Activated naive CD8-positive, alpha-beta T cell treated with anti-CD3 and anti-CD28 coated beads for 36 hours (primary cell): Measurements from ENCODE around the gene ACSL4. TPM values are rescaled to one million over a fixed set of nuclear protein-coding genes. Genes with fewer than 3 reads are reported as not detected.

Experiments
- DNase-seq: peaks from one replicate; pipeline ENCODE4 v3.0.0; 2021
- H3K27ac Mint-ChIP-seq: one replicate; pipeline ENCODE4 v1.8.0; 2022; ENCODE audit warnings: mild to moderate bottlenecking, moderate library complexity, mixed read lengths
- H3K27me3 Mint-ChIP-seq: one replicate; pipeline ENCODE4 v1.8.0; 2022; ENCODE audit warnings: mild to moderate bottlenecking, mixed read lengths
- H3K36me3 Mint-ChIP-seq: one replicate; pipeline ENCODE4 v1.8.0; 2021; ENCODE audit warnings: mild to moderate bottlenecking, mixed read lengths
- H3K4me1 Mint-ChIP-seq: one replicate; pipeline ENCODE4 v1.8.0; 2021; ENCODE audit warnings: mixed read lengths
- H3K4me3 Mint-ChIP-seq: one replicate; pipeline ENCODE4 v1.8.0; 2022; ENCODE audit warnings: mild to moderate bottlenecking, moderate library complexity, mixed read lengths
- H3K9me3 Mint-ChIP-seq: one replicate; pipeline ENCODE4 v1.8.0; 2022; ENCODE audit warnings: mixed read lengths
- total RNA-seq, 2 experiments: library from RNA; stranded (reverse); gene quantifications; one replicate each; pipeline ENCODE4 v1.2.3, GENCODE V29; 2021

Gene ACSL4
- total RNA-seq, 2 experiments from 2014 or later: 63.2 to 68.1 TPM

- H3K36me3 Mint-ChIP-seq: peaks cover 13% of the 10 kb centered on the region
- DNase-seq: no peak
- no peak within 1 kb of the TSS for H3K4me3 Mint-ChIP-seq
- H3K4me1 Mint-ChIP-seq: peaks cover 5% of the 10 kb centered on the region
- no peak within 1 kb of the TSS for H3K27ac Mint-ChIP-seq
- no peaks in the 10 kb centered on the region for H3K9me3 Mint-ChIP-seq
- no peaks in the 10 kb centered on the region for H3K27me3 Mint-ChIP-seq
Measured at GRCh38 chrX:109624641-109625616, 108.1 kb downstream of the ACSL4 start, which contains the start of gene KCNE5. Gene KCNE5, minus strand, starts transcription at chrX:109625172. Its CDS starts 152 bp downstream, at chrX:109625020.

DNA sequence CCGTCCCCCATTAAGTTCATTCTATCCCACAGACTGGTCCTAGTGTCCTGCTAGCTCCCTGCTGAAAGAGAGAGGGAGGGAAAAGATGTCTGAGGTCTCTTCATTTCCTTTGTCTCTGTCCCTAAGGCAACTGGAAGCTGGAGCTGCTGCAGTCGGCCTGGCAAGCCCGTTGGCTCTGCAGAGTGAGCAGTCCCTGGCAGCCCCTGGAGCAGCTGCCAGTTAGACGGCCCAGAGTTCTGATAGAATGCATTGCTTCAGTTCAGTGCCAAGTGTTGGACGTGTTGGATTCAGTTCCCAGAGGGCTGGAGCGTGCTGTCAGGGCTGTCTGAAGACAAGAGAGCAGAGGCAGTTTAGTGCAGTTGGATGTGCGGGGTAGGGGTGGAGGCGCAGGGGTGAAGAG is 109.1 kb downstream of the ACSL4 start:
- Mint-ChIP-seq H3K4me3 (no peak overlapping the region), H3K36me3 (peaks cover 13% of the 10 kb centered on the region), H3K4me1 (peaks cover 5% of the 10 kb centered on the region), H3K9me3 (no peaks in the 10 kb centered on the region), H3K27ac (no peak overlapping the region), H3K27me3 (no peaks in the 10 kb centered on the region)
- DNase-seq: no peak

DNA sequence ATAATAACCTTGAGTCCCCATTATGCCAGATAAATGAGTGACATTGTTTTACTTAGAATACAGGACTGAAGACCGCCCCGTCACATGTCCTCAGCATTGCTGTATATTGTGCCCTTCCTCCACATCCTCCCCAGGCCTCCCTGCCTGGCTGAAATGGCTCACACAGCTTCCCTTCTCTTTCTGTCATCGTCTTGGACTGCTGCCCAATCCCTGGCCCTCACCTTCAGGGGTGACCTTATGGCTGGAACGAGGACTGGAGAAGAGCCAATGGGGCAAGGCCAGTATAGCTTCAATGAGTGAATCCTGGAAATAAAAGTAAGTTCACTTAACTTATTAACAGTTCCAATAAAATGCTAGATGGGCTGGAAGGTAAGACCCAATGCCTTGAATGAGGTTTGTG is 110.8 kb downstream of the ACSL4 start:
- no peaks in the 10 kb centered on the region for H3K9me3 Mint-ChIP-seq
- H3K4me1 Mint-ChIP-seq: no peaks in the 10 kb centered on the region
- H3K4me3 Mint-ChIP-seq: no peak overlapping the region
- H3K27me3 Mint-ChIP-seq: no peaks in the 10 kb centered on the region
- DNase-seq: no peak
- H3K36me3 Mint-ChIP-seq: peaks cover 2% of the 10 kb centered on the region
- no peak overlapping the region for H3K27ac Mint-ChIP-seq

DNA sequence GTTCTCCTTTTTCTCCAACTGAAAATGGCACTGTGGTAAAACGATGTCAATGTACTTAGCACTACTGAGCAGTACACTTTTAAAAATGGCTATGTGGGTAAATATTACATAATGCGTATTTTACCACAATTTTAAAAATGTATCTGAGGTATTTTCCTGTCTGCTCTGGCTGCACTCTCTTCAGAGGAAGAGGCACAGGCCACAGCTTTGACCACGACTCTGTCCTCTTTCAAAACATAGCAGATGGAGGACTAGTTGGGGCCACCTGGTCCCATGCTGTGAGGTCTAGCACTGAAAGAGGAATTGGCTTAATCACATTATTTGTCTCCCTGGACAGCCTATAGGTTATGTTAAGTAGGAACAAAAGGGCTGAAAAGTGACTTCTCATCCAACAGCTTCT is 113.3 kb downstream of the ACSL4 start:
- Mint-ChIP-seq H3K9me3 (no peaks in the 10 kb centered on the region), H3K4me3 (no peak overlapping the region), H3K4me1 (no peaks in the 10 kb centered on the region), H3K27me3 (no peaks in the 10 kb centered on the region), H3K27ac (no peak overlapping the region), H3K36me3 (no peaks in the 10 kb centered on the region)
- no peak for DNase-seq

DNA sequence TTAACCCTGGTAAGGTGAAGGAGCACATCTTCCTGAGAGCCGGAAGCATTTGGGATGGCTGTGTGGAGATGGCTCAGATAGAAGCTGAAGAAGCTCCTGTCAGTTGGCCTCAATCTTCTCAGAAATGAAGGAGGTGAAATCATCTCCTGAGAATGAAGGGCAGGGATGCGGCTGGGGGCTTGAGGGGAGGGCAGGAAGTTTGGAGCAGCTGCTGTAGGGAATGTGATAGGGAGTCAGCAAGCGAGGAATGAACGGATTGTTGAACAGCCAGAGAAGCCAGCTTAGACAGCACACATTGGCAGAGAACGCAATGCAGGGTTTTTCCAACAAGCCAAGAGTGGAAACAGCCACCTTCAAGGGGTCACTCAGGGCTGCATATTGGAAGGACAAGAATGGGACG is 118.1 kb downstream of the ACSL4 start:
- DNase-seq: no peak
- H3K27ac Mint-ChIP-seq: no peak overlapping the region
- no peak overlapping the region for H3K4me3 Mint-ChIP-seq
- H3K9me3 Mint-ChIP-seq: no peaks in the 10 kb centered on the region
- no peaks in the 10 kb centered on the region for H3K4me1 Mint-ChIP-seq
- no peaks in the 10 kb centered on the region for H3K27me3 Mint-ChIP-seq
- no peaks in the 10 kb centered on the region for H3K36me3 Mint-ChIP-seq

GRCh38 chrX:109601486-109601885 is 131.6 kb downstream of the ACSL4 start:
- no peak for DNase-seq
- Mint-ChIP-seq H3K4me1 (no peaks in the 10 kb centered on the region), H3K9me3 (peaks cover 7% of the 10 kb centered on the region), H3K4me3 (no peak overlapping the region), H3K27ac (no peak overlapping the region), H3K36me3 (no peaks in the 10 kb centered on the region), H3K27me3 (peaks cover 48% of the 10 kb centered on the region)

- H3K4me3 Mint-ChIP-seq: no peak overlapping the region
- no peak overlapping the region for H3K27ac Mint-ChIP-seq
- no peak for DNase-seq
- peaks cover 43% of the 10 kb centered on the region for H3K27me3 Mint-ChIP-seq
- no peaks in the 10 kb centered on the region for H3K36me3 Mint-ChIP-seq
- peaks cover 3% of the 10 kb centered on the region for H3K9me3 Mint-ChIP-seq
- no peaks in the 10 kb centered on the region for H3K4me1 Mint-ChIP-seq
Measured at GRCh38 chrX:109600237-109600651, 132.8 kb downstream of the ACSL4 start.

- Mint-ChIP-seq H3K27me3 (peaks cover 12% of the 10 kb centered on the region), H3K27ac (no peak overlapping the region), H3K36me3 (no peaks in the 10 kb centered on the region), H3K4me3 (no peak overlapping the region), H3K4me1 (no peaks in the 10 kb centered on the region), H3K9me3 (no peaks in the 10 kb centered on the region)
- no peak for DNase-seq
Measured at GRCh38 chrX:109596015-109596414, 137.0 kb downstream of the ACSL4 start.

Other genes starting within 250 kb of the ACSL4 start
- 10 to 100 TPM; 12.4 to 13.4 TPM for gene NXT2, start 196.4 kb downstream of the ACSL4 start, total RNA-seq
- gene KCNE5, start 108.1 kb downstream of the ACSL4 start, total RNA-seq: under 1 TPM; 0.14 to 0.42 TPM